ENCODE measurements around the gene D2HGDH.

GRCh38 chr2:241773511-241774418 is 39.3 kb downstream of the D2HGDH start:
- TF ChIP-seq GATA2 (IDR thresholded peaks at IDR 0.05; ENCODE audit: low read depth, low read length) (no peak), GATA3 (IDR thresholded peaks at IDR 0.05; ENCODE audit: low read depth, low read length) (no peak)
